Gastrocnemius medialis (tissue), 4 donors: ENCODE measurements around the gene REXO4.

Experiments
- CTCF ChIP-seq, 5 experiments: fragments of 450-650 bp in 3 of 5; fragments of 200-600 bp in 2 of 5; sonication (generic) in 2 of 5; IDR thresholded peaks in 4 of 5; conservative IDR thresholded peaks in 1 of 5; 1 replicate in 4 of 5; 2 replicates in 1 of 5; pipeline ENCODE4 v1.5.1; 2016 to 2019; ENCODE audit warnings: antibody characterized with exemption in 5 of 5, mild to moderate bottlenecking in 3 of 5, moderate library complexity in 3 of 5
- POLR2A ChIP-seq, 2 donors: fragments of 450-650 bp; IDR thresholded peaks; one replicate each; pipeline ENCODE4 v1.6.1; 2017; ENCODE audit warnings: antibody characterized with exemption in 2 of 2, mild to moderate bottlenecking in 2 of 2, moderate library complexity in 2 of 2

GRCh38 chr9:133401588-133401987, 16.2 kb downstream of the REXO4 start:
- no peak for TF ChIP-seq CTCF (IDR thresholded peaks at IDR 0.05 in 4 of 5, conservative IDR thresholded peaks at IDR 0.05 in 1 of 5)
- no peak for TF ChIP-seq POLR2A (IDR thresholded peaks at IDR 0.05)
